NT2/D1 (cell line): Measurements from ENCODE around the gene RNH1.

Experiments
- SUZ12 ChIP-seq: IDR thresholded peaks from 2 replicates; pipeline ENCODE4 v1.6.1; 2011; ENCODE audit not compliant: insufficient read length, insufficient read depth; ENCODE audit errors: extremely low read depth
- YY1 ChIP-seq: IDR thresholded peaks from 2 replicates; pipeline ENCODE4 v1.6.1; 2011; ENCODE audit not compliant: insufficient read length, insufficient read depth
- ZNF274 ChIP-seq: IDR thresholded peaks from 2 replicates; pipeline ENCODE4 v1.6.1; 2011; ENCODE audit warnings: mild to moderate bottlenecking, low read depth, low read length

- TF ChIP-seq ZNF274 (no peak), YY1 (no peak), SUZ12 (no peak)
Observed at GRCh38 chr11:518463-519202, 11.6 kb upstream of the RNH1 start.
